CD14-positive monocyte (primary cell): ENCODE measurements around the gene MC3R. TPM values are rescaled to one million over a fixed set of nuclear protein-coding genes. Genes with fewer than 3 reads are reported as not detected.

ENCODE experiments used
- DNase-seq, 3 donors: peaks; one replicate each; pipeline ENCODE4 v3.0.0-alpha.2; 2011 to 2022
- H2AFZ ChIP-seq: 2 replicates; pipeline ENCODE4 v1.6.0; 2012; ENCODE audit warnings: mild to moderate bottlenecking, low read depth, low read length, inconsistent platforms; ENCODE audit not compliant: insufficient read depth, poor library complexity, severe bottlenecking
- H3K27ac ChIP-seq, 2 donors: 1 replicate in 1 of 2; 2 replicates in 1 of 2; pipeline ENCODE4 v1.5.1; 2012 to 2013; ENCODE audit warnings: low read length in 2 of 2, control low read depth in 1 of 2, inconsistent platforms in 1 of 2, low read depth in 1 of 2, mild to moderate bottlenecking in 1 of 2
- H3K27me3 ChIP-seq, 2 donors: one replicate each; pipeline versions ENCODE4 v1.6.0 to v1.6.1; 2011 to 2013; ENCODE audit warnings: low read length in 2 of 2; ENCODE audit not compliant: control insufficient read depth in 2 of 2, insufficient read depth in 2 of 2
- H3K36me3 ChIP-seq, 2 donors: replicated peaks in 1 of 2; 1 replicate in 1 of 2; 2 replicates in 1 of 2; pipeline versions ENCODE4 v1.5.1 to v1.6.1; 2012 to 2013; ENCODE audit warnings: low read length in 2 of 2, control low read depth in 1 of 2, inconsistent platforms in 1 of 2, mild to moderate bottlenecking in 1 of 2; ENCODE audit not compliant: insufficient read depth in 2 of 2, control insufficient read depth in 1 of 2
- H3K4me1 ChIP-seq, 2 donors: 1 replicate in 1 of 2; 2 replicates in 1 of 2; pipeline versions ENCODE4 v1.5.1 to v1.6.1; 2012 to 2013; ENCODE audit warnings: low read length in 2 of 2, control low read depth in 1 of 2, inconsistent platforms in 1 of 2, mild to moderate bottlenecking in 1 of 2, moderate library complexity in 1 of 2; ENCODE audit not compliant: insufficient read depth in 2 of 2, control insufficient read depth in 1 of 2
- H3K4me2 ChIP-seq: replicated peaks from 2 replicates; pipeline ENCODE3; 2012; ENCODE audit warnings: low read length, moderate library complexity, mild to moderate bottlenecking; ENCODE audit not compliant: poor library complexity, severe bottlenecking; ENCODE audit errors: extremely low read depth
- H3K4me3 ChIP-seq, 3 experiments: fragments of 200-600 bp in 1 of 3; sonication (generic) in 1 of 3; replicated peaks in 1 of 3; 1 replicate in 2 of 3; 2 replicates in 1 of 3; pipeline ENCODE4 v1.5.1; 2011 to 2013; ENCODE audit warnings: low read length in 3 of 3, mild to moderate bottlenecking in 3 of 3, control low read depth in 2 of 3, low read depth in 2 of 3, inconsistent platforms in 1 of 3, moderate library complexity in 1 of 3
- H3K79me2 ChIP-seq: 2 replicates; pipeline ENCODE4 v1.6.0; 2012; ENCODE audit warnings: mild to moderate bottlenecking, control low read depth, inconsistent platforms, low read length, moderate library complexity; ENCODE audit not compliant: insufficient read depth
- H3K9ac ChIP-seq: 2 replicates; pipeline ENCODE4 v1.6.0; 2017; ENCODE audit warnings: low read length, mild to moderate bottlenecking; ENCODE audit not compliant: insufficient read depth, poor library complexity, severe bottlenecking
- H3K9me3 ChIP-seq, 2 donors: replicated peaks in 1 of 2; 1 replicate in 1 of 2; 2 replicates in 1 of 2; pipeline versions ENCODE4 v1.5.1 to v1.6.1; 2012 to 2013; ENCODE audit warnings: low read length in 2 of 2, control low read depth in 1 of 2; ENCODE audit not compliant: control insufficient read depth in 1 of 2, insufficient read depth in 1 of 2
- H4K20me1 ChIP-seq: 2 replicates; pipeline ENCODE4 v1.6.0; 2012; ENCODE audit warnings: mild to moderate bottlenecking, low read length, control low read depth, moderate library complexity; ENCODE audit not compliant: insufficient read depth
- H3K27ac Mint-ChIP-seq, 7 donors: one replicate each; pipeline ENCODE4 v1.8.0; 2020; ENCODE audit warnings: mild to moderate bottlenecking in 7 of 7, mixed read lengths in 7 of 7, moderate library complexity in 6 of 7, inconsistent platforms in 2 of 7
- H3K27me3 Mint-ChIP-seq, 3 donors: one replicate each; pipeline ENCODE4 v1.8.0; 2021 to 2022; ENCODE audit warnings: low read depth in 3 of 3, mild to moderate bottlenecking in 3 of 3, mixed read lengths in 3 of 3, moderate library complexity in 3 of 3, inconsistent platforms in 1 of 3
- H3K36me3 Mint-ChIP-seq, 2 donors: one replicate each; pipeline ENCODE4 v1.8.0; 2020; ENCODE audit warnings: mixed read lengths in 2 of 2, inconsistent platforms in 1 of 2, mild to moderate bottlenecking in 1 of 2
- H3K4me1 Mint-ChIP-seq: one replicate; pipeline ENCODE4 v1.8.0; 2020; ENCODE audit warnings: mild to moderate bottlenecking, mixed read lengths
- H3K4me3 Mint-ChIP-seq, 2 donors: one replicate each; pipeline ENCODE4 v1.8.0; 2020; ENCODE audit warnings: mild to moderate bottlenecking in 2 of 2, mixed read lengths in 2 of 2, moderate library complexity in 1 of 2
- H3K9me3 Mint-ChIP-seq, 7 donors: one replicate each; pipeline ENCODE4 v1.8.0; 2020 to 2022; ENCODE audit warnings: mixed read lengths in 7 of 7, mild to moderate bottlenecking in 6 of 7, moderate library complexity in 6 of 7, inconsistent platforms in 2 of 7
- WGBS: methylation state at CpG from one replicate; pipeline ENCODE4 v1.1.5; 2013; ENCODE audit warnings: missing lambda C conversion rate; ENCODE audit not compliant: insufficient coverage; 5-methylcytosine and 5-hydroxymethylcytosine counted together
- intact Hi-C, 2 donors: fragments of 100-400 bp; cut with micrococcal nuclease; formaldehyde crosslinking; loops; one replicate each; pipeline versions ENCODE4 v1.15.0 to v1.15.1; 2023
- polyA plus RNA-seq, 3 donors: library from polyadenylated mRNA; depleted of rRNA in 1 of 3; unstranded in 2 of 3; stranded (reverse) in 1 of 3; fragments of 300-500 nt in 2 of 3; fragments of >200 nt in 1 of 3; fragmentation: Illumina TruSeq in 2 of 3; gene quantifications; 1 replicate in 2 of 3; 2 replicates in 1 of 3; pipeline ENCODE4 v1.2.3, GENCODE V29; 2012 to 2021
- TF ChIP-seq, protein P1 (sequence below): fragments of 200-600 bp; IDR thresholded peaks from one replicate; pipeline ENCODE4 v1.8.0; 2022; ENCODE audit warnings: antibody characterized with exemption, mild to moderate bottlenecking

MC3R gene
- polyA plus RNA-seq, 3 donors = not detected

DNA sequence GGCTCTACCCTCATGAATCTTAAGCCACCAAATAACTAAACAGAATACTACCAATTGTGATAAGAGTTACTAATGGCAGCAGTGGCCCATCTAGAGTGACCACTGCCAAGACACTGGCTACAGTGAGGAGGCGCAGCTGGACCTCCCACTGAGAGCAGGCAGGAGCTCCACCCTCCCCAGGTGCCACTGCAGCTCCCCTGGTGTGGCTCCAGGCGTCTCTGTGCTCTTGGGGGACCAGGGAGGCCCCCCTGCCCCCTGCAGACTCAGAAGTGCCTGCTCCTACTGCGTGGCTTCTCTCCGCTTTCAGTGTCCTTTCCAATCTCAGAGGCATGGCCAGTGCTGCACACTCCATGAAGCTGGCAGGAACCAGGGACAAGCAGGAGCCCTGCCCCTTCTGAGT, 23.4 kb downstream of the MC3R start:
- Histone ChIP-seq H3K36me3 (no peaks in the 10 kb centered on the region), H3K4me3 (no peak overlapping the region), H2AFZ (no peak overlapping the region), H4K20me1 (no peaks in the 10 kb centered on the region), H3K9ac (no peak overlapping the region), H3K9me3 (peaks cover 0 to 16% of the 10 kb centered on the region in 2 donors), H3K79me2 (no peaks in the 10 kb centered on the region), H3K27ac (no peak overlapping the region), H3K27me3 (no peaks in the 10 kb centered on the region), H3K4me1 (no peaks in the 10 kb centered on the region), H3K4me2 (no peak overlapping the region)
- no peaks in the 10 kb centered on the region for H3K36me3 Mint-ChIP-seq
- 76% methylated on average over 4 of the region's 4 CpGs for WGBS
- intact Hi-C loops = no loop called here
- no peak for DNase-seq
- H3K4me1 Mint-ChIP-seq = no peaks in the 10 kb centered on the region
- TF ChIP-seq, protein P1, sequence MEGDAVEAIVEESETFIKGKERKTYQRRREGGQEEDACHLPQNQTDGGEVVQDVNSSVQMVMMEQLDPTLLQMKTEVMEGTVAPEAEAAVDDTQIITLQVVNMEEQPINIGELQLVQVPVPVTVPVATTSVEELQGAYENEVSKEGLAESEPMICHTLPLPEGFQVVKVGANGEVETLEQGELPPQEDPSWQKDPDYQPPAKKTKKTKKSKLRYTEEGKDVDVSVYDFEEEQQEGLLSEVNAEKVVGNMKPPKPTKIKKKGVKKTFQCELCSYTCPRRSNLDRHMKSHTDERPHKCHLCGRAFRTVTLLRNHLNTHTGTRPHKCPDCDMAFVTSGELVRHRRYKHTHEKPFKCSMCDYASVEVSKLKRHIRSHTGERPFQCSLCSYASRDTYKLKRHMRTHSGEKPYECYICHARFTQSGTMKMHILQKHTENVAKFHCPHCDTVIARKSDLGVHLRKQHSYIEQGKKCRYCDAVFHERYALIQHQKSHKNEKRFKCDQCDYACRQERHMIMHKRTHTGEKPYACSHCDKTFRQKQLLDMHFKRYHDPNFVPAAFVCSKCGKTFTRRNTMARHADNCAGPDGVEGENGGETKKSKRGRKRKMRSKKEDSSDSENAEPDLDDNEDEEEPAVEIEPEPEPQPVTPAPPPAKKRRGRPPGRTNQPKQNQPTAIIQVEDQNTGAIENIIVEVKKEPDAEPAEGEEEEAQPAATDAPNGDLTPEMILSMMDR = no peak
- no peak overlapping the region for H3K27ac Mint-ChIP-seq
- peaks cover 0 to 6% (median 2%) of the 10 kb centered on the region in 3 donors for H3K27me3 Mint-ChIP-seq
- H3K9me3 Mint-ChIP-seq = peaks cover 2 to 12% (median 5%) of the 10 kb centered on the region in 7 donors
- no peak overlapping the region for H3K4me3 Mint-ChIP-seq

DNA sequence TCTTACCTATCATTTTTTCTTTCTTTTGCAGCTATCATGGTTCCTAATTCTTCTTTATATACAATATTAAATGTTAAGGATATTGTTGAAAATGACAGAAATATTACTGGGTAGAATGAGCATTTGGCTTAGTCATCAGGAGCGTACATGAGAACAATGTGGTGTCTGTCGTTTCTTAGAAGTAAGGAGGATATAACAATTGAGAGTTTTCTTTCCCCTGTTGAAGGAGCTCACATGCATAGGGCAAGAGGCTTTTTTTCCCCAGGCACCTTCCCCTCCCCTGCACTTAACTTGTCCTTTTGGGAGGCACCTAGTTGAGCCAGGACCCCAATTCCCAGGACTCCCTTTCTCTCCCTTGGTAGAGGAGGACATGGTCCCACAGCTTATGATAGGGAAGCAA, 25.0 kb downstream of the MC3R start:
- no peaks in the 10 kb centered on the region for H3K27me3 ChIP-seq
- no peaks in the 10 kb centered on the region for H4K20me1 ChIP-seq
- Mint-ChIP-seq H3K36me3 (no peaks in the 10 kb centered on the region), H3K27ac (no peak overlapping the region), H3K4me3 (no peak overlapping the region), H3K9me3 (peaks cover 5 to 20% (median 10%) of the 10 kb centered on the region in 7 donors), H3K27me3 (peaks cover 0 to 6% (median 2%) of the 10 kb centered on the region in 3 donors), H3K4me1 (no peaks in the 10 kb centered on the region)
- H3K9ac ChIP-seq = no peak overlapping the region
- no peak overlapping the region for H2AFZ ChIP-seq
- H3K4me3 ChIP-seq = no peak overlapping the region
- H3K4me2 ChIP-seq = no peak overlapping the region
- DNase-seq = no peak
- TF ChIP-seq, protein P1 = no peak
- no peaks in the 10 kb centered on the region for H3K79me2 ChIP-seq
- no peaks in the 10 kb centered on the region for H3K36me3 ChIP-seq
- no CpG with 5 or more reads among the region's 2 CpGs for WGBS
- intact Hi-C loops = no loop called here
- no peaks in the 10 kb centered on the region for H3K4me1 ChIP-seq
- H3K9me3 ChIP-seq = peaks cover 0 to 24% of the 10 kb centered on the region in 2 donors
- H3K27ac ChIP-seq = no peak overlapping the region
